Mucosa of rectum (tissue), 2 donors: ENCODE measurements around the gene COPRS.

Experiments used
- H3K27ac ChIP-seq, 2 donors: one replicate each; pipeline ENCODE4 v1.7.0; 2013; ENCODE audit warnings: inconsistent platforms in 2 of 2, low read depth in 2 of 2, low read length in 2 of 2
- H3K27me3 ChIP-seq, 2 donors: one replicate each; pipeline ENCODE4 v1.7.0; 2013; ENCODE audit warnings: low read length in 2 of 2; ENCODE audit not compliant: control insufficient read depth in 2 of 2, insufficient read depth in 2 of 2
- H3K36me3 ChIP-seq, 2 donors: one replicate each; pipeline ENCODE4 v1.7.0; 2013; ENCODE audit warnings: low read length in 2 of 2; ENCODE audit not compliant: control insufficient read depth in 2 of 2, insufficient read depth in 2 of 2
- H3K4me1 ChIP-seq, 2 donors: one replicate each; pipeline ENCODE4 v1.7.0; 2013; ENCODE audit warnings: low read length in 2 of 2, mild to moderate bottlenecking in 1 of 2; ENCODE audit not compliant: control insufficient read depth in 2 of 2, insufficient read depth in 2 of 2
- H3K4me3 ChIP-seq, 2 donors: one replicate each; pipeline ENCODE4 v1.7.0; 2013; ENCODE audit warnings: low read length in 2 of 2
- H3K9ac ChIP-seq, 2 donors: one replicate each; pipeline ENCODE4 v1.7.0; 2013; ENCODE audit warnings: low read length in 2 of 2, low read depth in 1 of 2, mild to moderate bottlenecking in 1 of 2
- H3K9me3 ChIP-seq, 2 donors: one replicate each; pipeline ENCODE4 v1.7.0; 2013; ENCODE audit warnings: low read length in 2 of 2; ENCODE audit not compliant: control insufficient read depth in 2 of 2
- donor health status: healthy.
- donor health status: Normal muscosa, but diverticular disease.

The COPRS gene

GRCh38 chr17:31877911-31878702 is 19.1 kb upstream of the COPRS start:
- Histone ChIP-seq H3K9ac (no peak overlapping the region), H3K4me3 (no peak overlapping the region), H3K27ac (no peak overlapping the region), H3K27me3 (no peaks in the 10 kb centered on the region), H3K36me3 (peaks cover 41 to 58% of the 10 kb centered on the region in 2 donors), H3K9me3 (no peaks in the 10 kb centered on the region), H3K4me1 (no peaks in the 10 kb centered on the region)

- peaks cover 40 to 61% of the 10 kb centered on the region in 2 donors for H3K36me3 ChIP-seq
- H3K9me3 ChIP-seq: no peaks in the 10 kb centered on the region
- H3K27me3 ChIP-seq: no peaks in the 10 kb centered on the region
- H3K9ac ChIP-seq: no peak overlapping the region
- H3K4me3 ChIP-seq: no peak overlapping the region
- no peaks in the 10 kb centered on the region for H3K4me1 ChIP-seq
- no peak overlapping the region for H3K27ac ChIP-seq
These were observed 18.3 kb upstream of the COPRS start for GRCh38 chr17:31877341-31877740.

- Histone ChIP-seq H3K4me1 (no peaks in the 10 kb centered on the region), H3K36me3 (peaks cover 40 to 63% of the 10 kb centered on the region in 2 donors), H3K27me3 (no peaks in the 10 kb centered on the region), H3K9me3 (no peaks in the 10 kb centered on the region), H3K4me3 (no peak overlapping the region), H3K9ac (no peak overlapping the region), H3K27ac (no peak overlapping the region)
These were observed 16.0 kb upstream of the COPRS start for GRCh38 chr17:31875081-31875480.

GRCh38 chr17:31869797-31870568 is 10.9 kb upstream of the COPRS start:
- Histone ChIP-seq H3K4me1 (no peaks in the 10 kb centered on the region), H3K9me3 (no peaks in the 10 kb centered on the region), H3K4me3 (no peak overlapping the region), H3K36me3 (peaks cover 30 to 57% of the 10 kb centered on the region in 2 donors), H3K9ac (no peak overlapping the region), H3K27ac (no peak overlapping the region), H3K27me3 (no peaks in the 10 kb centered on the region)

- H3K9ac ChIP-seq: no peak overlapping the region
- H3K4me3 ChIP-seq: no peak overlapping the region
- H3K9me3 ChIP-seq: no peaks in the 10 kb centered on the region
- no peaks in the 10 kb centered on the region for H3K4me1 ChIP-seq
- no peaks in the 10 kb centered on the region for H3K27me3 ChIP-seq
- no peak overlapping the region for H3K27ac ChIP-seq
- peaks cover 37 to 63% of the 10 kb centered on the region in 2 donors for H3K36me3 ChIP-seq
These were observed 10.0 kb upstream of the COPRS start for GRCh38 chr17:31869031-31869430.

GRCh38 chr17:31859487-31860008 is 504 bp upstream of the COPRS start:
- Histone ChIP-seq H3K27ac (no peak overlapping the region), H3K9me3 (no peaks in the 10 kb centered on the region), H3K36me3 (peaks cover 17 to 19% of the 10 kb centered on the region in 2 donors), H3K4me3 (peak overlapping the region; percentile 71 to 81), H3K9ac (peak overlapping the region; percentile 24 to 41), H3K4me1 (peaks cover 8 to 12% of the 10 kb centered on the region in 2 donors), H3K27me3 (no peaks in the 10 kb centered on the region)

GRCh38 chr17:31857920-31858641 is 963 bp downstream of the COPRS start:
- no peaks in the 10 kb centered on the region for H3K27me3 ChIP-seq
- H3K4me1 ChIP-seq: peaks cover 8 to 12% of the 10 kb centered on the region in 2 donors
- H3K9ac ChIP-seq: peak overlapping the region; percentile 5 to 44
- peak overlapping the region in 1 of 2 donors; percentile 17 for H3K27ac ChIP-seq
- H3K9me3 ChIP-seq: no peaks in the 10 kb centered on the region
- H3K36me3 ChIP-seq: peaks cover 5% of the 10 kb centered on the region in 2 donors
- peak overlapping the region; percentile 70 to 75 for H3K4me3 ChIP-seq

GRCh38 chr17:31856750-31857149 is 2.3 kb downstream of the COPRS start:
- H3K4me3 ChIP-seq: no peak overlapping the region
- H3K4me1 ChIP-seq: peaks cover 8 to 12% of the 10 kb centered on the region in 2 donors
- H3K9ac ChIP-seq: no peak overlapping the region
- H3K36me3 ChIP-seq: peaks cover 10% of the 10 kb centered on the region in 2 donors
- no peaks in the 10 kb centered on the region for H3K27me3 ChIP-seq
- no peak overlapping the region for H3K27ac ChIP-seq
- no peaks in the 10 kb centered on the region for H3K9me3 ChIP-seq

- Histone ChIP-seq H3K27ac (no peak overlapping the region), H3K9me3 (no peaks in the 10 kb centered on the region), H3K27me3 (no peaks in the 10 kb centered on the region), H3K9ac (no peak overlapping the region), H3K4me3 (no peak overlapping the region), H3K36me3 (peaks cover 10% of the 10 kb centered on the region in 2 donors), H3K4me1 (peaks cover 8 to 12% of the 10 kb centered on the region in 2 donors)
These were observed 4.4 kb downstream of the COPRS start for GRCh38 chr17:31854672-31855071.
